Hepatocyte (in vitro differentiated cells): ENCODE data around the gene CAMK4. TPM values are rescaled to one million over a fixed set of nuclear protein-coding genes. Genes with fewer than 3 reads are reported as not detected.

ENCODE experiments used
- DNase-seq: peaks from one replicate; pipeline ENCODE4 v3.0.0-alpha.2; 2016; ENCODE audit warnings: low spot score
- H2AFZ ChIP-seq: fragments of 200-600 bp; sonication (generic); 2 replicates; pipeline ENCODE4 v1.6.0; 2016; ENCODE audit warnings: antibody characterized with exemption, mild to moderate bottlenecking
- H3K27ac ChIP-seq: fragments of 200-600 bp; sonication (generic); 2 replicates; pipeline ENCODE4 v1.5.1; 2016; ENCODE audit warnings: mild to moderate bottlenecking
- H3K27me3 ChIP-seq: fragments of 200-600 bp; sonication (generic); 2 replicates; pipeline ENCODE4 v1.6.1; 2016
- H3K36me3 ChIP-seq: fragments of 200-600 bp; sonication (generic); replicated peaks from 2 replicates; pipeline ENCODE4 v1.5.1; 2016; ENCODE audit warnings: low read depth; ENCODE audit not compliant: insufficient read depth
- H3K4me1 ChIP-seq: fragments of 200-600 bp; sonication (generic); 2 replicates; pipeline ENCODE4 v1.5.1; 2016; ENCODE audit warnings: mild to moderate bottlenecking, moderate library complexity; ENCODE audit not compliant: insufficient read depth
- H3K4me2 ChIP-seq: fragments of 200-600 bp; sonication (generic); 2 replicates; pipeline ENCODE4 v1.6.0; 2016
- H3K4me3 ChIP-seq: fragments of 200-600 bp; sonication (generic); 2 replicates; pipeline ENCODE4 v1.5.1; 2016; ENCODE audit warnings: mild to moderate bottlenecking
- H3K79me2 ChIP-seq: fragments of 200-600 bp; sonication (generic); 2 replicates; pipeline ENCODE4 v1.6.0; 2017; ENCODE audit warnings: mild to moderate bottlenecking
- H3K9me2 ChIP-seq: fragments of 200-600 bp; sonication (generic); replicated peaks from 2 replicates; pipeline ENCODE4 v1.6.0; 2017; ENCODE audit warnings: mild to moderate bottlenecking; ENCODE audit not compliant: insufficient read depth
- H3K9me3 ChIP-seq: fragments of 200-600 bp; sonication (generic); 2 replicates; pipeline ENCODE4 v1.5.1; 2016; ENCODE audit warnings: low read depth, mild to moderate bottlenecking
- H4K20me1 ChIP-seq: fragments of 200-600 bp; sonication (generic); 2 replicates; pipeline ENCODE4 v1.6.0; 2016; ENCODE audit warnings: mild to moderate bottlenecking; ENCODE audit not compliant: insufficient read depth, poor library complexity, severe bottlenecking
- CTCF ChIP-seq: fragments of 200-600 bp; sonication (generic); IDR thresholded peaks from 2 replicates; pipeline ENCODE4 v1.5.1; 2016; ENCODE audit warnings: antibody characterized with exemption, mild to moderate bottlenecking; ENCODE audit not compliant: poor library complexity
- EZH2 ChIP-seq: fragments of 200-600 bp; sonication (generic); IDR thresholded peaks from 2 replicates; pipeline ENCODE4 v1.6.1; 2016; ENCODE audit warnings: antibody characterized with exemption, mild to moderate bottlenecking, borderline replicate concordance
- EZH2phosphoT487 ChIP-seq: fragments of 200-600 bp; sonication (generic); IDR thresholded peaks from one replicate; pipeline ENCODE4 v1.6.1; 2018; ENCODE audit warnings: antibody characterized with exemption, mild to moderate bottlenecking, low read depth, moderate library complexity; ENCODE audit not compliant: unreplicated experiment, severe bottlenecking
- WGBS: methylation state at CpG from one replicate; pipeline ENCODE4 v1.1.6; 2016; ENCODE audit warnings: low lambda C conversion rate; ENCODE audit errors: missing lambda C conversion rate; 5-methylcytosine and 5-hydroxymethylcytosine counted together
- polyA plus RNA-seq: library from polyadenylated mRNA; unstranded; fragments of >200 nt; fragmentation: Nextera tagmentation; extraction: Ambion mirVana; gene quantifications from 2 replicates; pipeline ENCODE4 v1.2.1, GENCODE V29; 2016
- total RNA-seq: library from RNA; depleted of rRNA; stranded (reverse); fragments of >200 nt; gene quantifications from 2 replicates; pipeline ENCODE4 v1.2.3, GENCODE V29; 2014

The CAMK4 gene
- total and polyA plus RNA-seq, 2 experiments from 2014 or later, result 1.0 to 3.4 TPM

GRCh38 chr5:111389390-111390082, 165.4 kb downstream of the CAMK4 start:
- DNase-seq, result no peak
- Histone ChIP-seq H3K36me3 (no peaks in the 10 kb centered on the region), H2AFZ (no peak overlapping the region), H3K4me1 (no peaks in the 10 kb centered on the region), H3K4me3 (no peak overlapping the region), H4K20me1 (no peaks in the 10 kb centered on the region), H3K79me2 (no peaks in the 10 kb centered on the region), H3K27me3 (no peaks in the 10 kb centered on the region), H3K9me3 (no peaks in the 10 kb centered on the region), H3K9me2 (no peaks in the 10 kb centered on the region), H3K4me2 (no peak overlapping the region), H3K27ac (no peak overlapping the region)
- TF ChIP-seq EZH2phosphoT487, result no peak
- no peak for TF ChIP-seq CTCF
- no peak for TF ChIP-seq EZH2
- WGBS, result 0% methylated on average over 1 of the region's 1 CpG

DNA sequence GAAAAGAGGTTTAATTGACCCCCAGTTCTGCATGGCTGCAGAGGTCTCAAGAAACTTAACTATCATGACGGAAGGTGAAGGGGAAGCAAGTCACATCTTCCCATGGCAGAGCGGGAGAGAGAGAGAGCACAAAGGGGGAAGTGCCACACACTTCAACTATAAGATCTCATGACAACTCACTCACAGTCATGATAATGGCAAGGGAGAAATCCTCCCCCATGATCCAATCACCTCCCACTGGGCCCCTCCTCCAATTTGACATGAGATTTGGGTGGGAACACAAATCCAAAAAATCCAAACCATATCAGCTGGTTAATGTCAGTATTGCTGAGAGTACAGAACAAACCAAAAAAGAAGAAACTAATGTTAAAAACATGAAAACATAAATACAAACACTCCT, 168.0 kb downstream of the CAMK4 start:
- no peaks in the 10 kb centered on the region for H3K9me3 ChIP-seq
- no peak overlapping the region for H3K4me2 ChIP-seq
- H3K79me2 ChIP-seq, result no peaks in the 10 kb centered on the region
- H3K27ac ChIP-seq, result no peak overlapping the region
- H3K27me3 ChIP-seq, result no peaks in the 10 kb centered on the region
- DNase-seq, result no peak
- no peaks in the 10 kb centered on the region for H3K4me1 ChIP-seq
- H4K20me1 ChIP-seq, result no peaks in the 10 kb centered on the region
- H3K9me2 ChIP-seq, result peaks cover 6% of the 10 kb centered on the region
- no peak overlapping the region for H3K4me3 ChIP-seq
- WGBS, result 81% methylated on average over 2 of the region's 2 CpGs
- no peaks in the 10 kb centered on the region for H3K36me3 ChIP-seq
- no peak for TF ChIP-seq EZH2phosphoT487
- TF ChIP-seq CTCF, result no peak
- no peak for TF ChIP-seq EZH2
- H2AFZ ChIP-seq, result no peak overlapping the region

GRCh38 chr5:111394586-111394985, 170.4 kb downstream of the CAMK4 start:
- H3K27ac ChIP-seq, result no peak overlapping the region
- no peaks in the 10 kb centered on the region for H4K20me1 ChIP-seq
- no peaks in the 10 kb centered on the region for H3K27me3 ChIP-seq
- no peak overlapping the region for H3K4me3 ChIP-seq
- H3K79me2 ChIP-seq, result no peaks in the 10 kb centered on the region
- WGBS, result 89% methylated on average over 3 of the region's 3 CpGs
- H3K9me2 ChIP-seq, result peaks cover 6% of the 10 kb centered on the region
- H3K9me3 ChIP-seq, result no peaks in the 10 kb centered on the region
- TF ChIP-seq CTCF, result no peak
- TF ChIP-seq EZH2phosphoT487, result no peak
- no peak for DNase-seq
- no peak overlapping the region for H3K4me2 ChIP-seq
- no peaks in the 10 kb centered on the region for H3K4me1 ChIP-seq
- H3K36me3 ChIP-seq, result no peaks in the 10 kb centered on the region
- H2AFZ ChIP-seq, result no peak overlapping the region
